Left renal cortex interstitium (tissue), 4 donors: Measurements from ENCODE around the gene KRTAP10-8. TPM values are rescaled to one million over a fixed set of nuclear protein-coding genes. Genes with fewer than 3 reads are reported as not detected.
"Not testable (repeated sequence)": the region's sequence is repeated elsewhere in the genome, so short reads cannot be mapped to it uniquely, and the experiment has no call there.

ENCODE experiments used
- DNase-seq, 4 donors: peaks; one replicate each; pipeline ENCODE4 v3.0.0-alpha.2; 2013; ENCODE audit warnings: low read depth in 4 of 4, low spot score in 2 of 4, missing footprints in 1 of 4
- polyA plus RNA-seq, 4 donors: library from polyadenylated mRNA; unstranded; fragments of 120-200 nt; gene quantifications; one replicate each; pipeline ENCODE4 v1.2.1, GENCODE V29; 2013; ENCODE audit not compliant: insufficient read length in 4 of 4

The KRTAP10-8 gene
- polyA plus RNA-seq, 4 donors: not detected

DNA sequence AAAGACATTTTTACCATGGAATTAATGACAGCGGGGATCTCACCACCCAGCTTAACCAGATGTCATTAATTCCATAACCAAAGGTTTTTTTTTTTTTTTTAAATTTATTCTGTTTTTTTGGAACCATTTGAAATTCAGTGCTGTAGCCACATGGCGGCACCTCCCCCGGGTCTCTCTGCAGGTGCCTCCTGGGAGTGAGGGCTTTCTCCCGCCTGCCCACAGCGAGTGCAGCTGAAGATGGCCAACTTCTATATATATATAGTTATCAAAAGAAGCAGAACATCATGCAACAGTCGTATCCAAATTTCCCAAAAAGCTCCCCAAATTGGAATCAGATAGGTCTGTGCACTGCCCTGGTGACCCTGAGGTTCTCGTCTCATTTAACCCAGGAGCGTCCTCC is 3.6 kb downstream of the KRTAP10-8 start:
- no peak for DNase-seq

DNA sequence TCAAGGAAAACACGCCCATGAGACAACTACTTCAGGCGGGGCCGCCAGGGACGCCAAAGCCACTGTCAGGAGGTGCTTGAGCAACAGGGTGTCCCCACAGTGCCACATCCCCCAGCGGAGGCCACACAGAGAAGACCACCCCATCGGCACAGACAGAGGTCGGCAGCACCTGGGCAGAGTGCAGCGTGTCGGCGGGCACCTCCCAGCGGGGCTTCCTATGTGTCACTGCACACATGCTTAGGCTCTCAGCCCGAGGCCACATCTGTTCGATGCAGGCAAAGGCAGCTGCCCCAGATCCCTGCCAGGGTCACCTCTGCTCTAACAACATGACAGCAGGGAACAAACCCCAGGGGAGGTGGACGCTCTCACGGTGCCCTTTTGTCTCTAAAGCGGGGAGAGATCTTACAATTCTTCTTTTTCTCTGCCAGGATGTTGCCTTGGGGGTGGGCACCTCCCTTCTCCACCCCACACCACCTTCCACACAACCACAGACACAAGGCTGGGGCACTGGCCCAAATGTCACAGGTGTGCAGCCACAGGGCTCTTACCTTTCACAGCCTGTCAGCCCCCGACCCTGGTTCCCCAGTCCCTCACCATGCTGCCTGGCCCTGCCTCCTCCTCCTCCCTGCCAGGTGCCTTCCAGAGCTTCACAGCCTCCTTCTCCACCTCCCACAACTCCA is 4.2 kb downstream of the KRTAP10-8 start:
- DNase-seq: no peak

DNA sequence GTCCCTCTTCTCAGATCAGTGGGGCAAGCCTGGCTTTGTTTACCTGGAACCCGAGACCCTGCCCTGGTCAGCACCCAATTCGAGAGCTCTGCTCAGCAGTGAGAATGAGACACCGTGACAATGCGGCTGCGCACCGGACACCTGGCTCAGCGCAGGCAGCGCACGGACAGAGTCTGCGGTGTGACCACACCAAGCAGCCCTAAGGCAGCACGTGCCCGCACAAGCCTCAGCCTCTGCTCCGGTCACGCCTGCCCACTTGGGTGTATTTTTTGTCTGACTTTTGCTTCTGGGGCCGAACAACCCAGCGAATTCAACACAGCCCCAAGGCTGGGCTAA is 4.7 kb downstream of the KRTAP10-8 start:
- DNase-seq: no peak

DNA sequence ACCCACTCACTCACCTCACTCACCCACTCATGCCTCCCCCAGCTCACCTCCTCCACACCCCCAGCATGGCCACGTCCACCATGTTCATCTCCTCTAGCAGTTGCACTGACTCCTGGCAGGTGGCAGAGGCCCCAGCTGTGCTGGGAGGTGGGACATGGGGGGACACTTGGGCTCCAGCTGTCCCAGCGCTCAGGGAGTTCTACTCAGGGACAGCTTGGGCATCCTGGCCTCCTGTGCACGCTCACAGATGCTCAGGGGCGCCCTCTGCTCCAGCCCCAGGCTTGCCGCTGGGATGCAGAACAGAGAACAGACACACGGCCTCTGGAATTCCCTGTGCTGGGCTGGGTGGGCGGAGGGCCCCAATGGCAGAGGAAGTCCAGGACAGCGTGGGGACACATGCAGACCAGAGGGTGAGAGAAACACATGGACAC is 5.2 kb downstream of the KRTAP10-8 start:
- no peak for DNase-seq

DNA sequence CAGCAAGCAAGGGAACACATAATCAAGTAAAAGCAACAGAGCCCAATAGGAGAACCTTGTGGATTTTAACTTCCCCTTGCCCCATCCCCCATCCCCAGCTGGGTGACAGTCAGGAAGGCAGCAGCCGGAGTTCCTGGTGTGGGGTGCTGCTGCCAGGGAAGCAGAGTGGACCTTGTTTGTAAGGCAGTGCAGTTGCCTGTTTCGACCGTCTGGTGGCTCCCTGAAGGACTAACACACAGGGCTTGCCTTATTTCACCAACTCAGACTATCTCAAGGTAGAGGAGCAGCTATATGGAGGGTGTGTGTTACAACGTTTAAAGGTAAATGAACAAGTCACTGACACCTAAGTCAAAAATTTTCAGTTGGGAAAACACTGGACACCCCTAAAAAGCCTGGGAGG is 6.6 kb downstream of the KRTAP10-8 start:
- DNase-seq: no peak

DNA sequence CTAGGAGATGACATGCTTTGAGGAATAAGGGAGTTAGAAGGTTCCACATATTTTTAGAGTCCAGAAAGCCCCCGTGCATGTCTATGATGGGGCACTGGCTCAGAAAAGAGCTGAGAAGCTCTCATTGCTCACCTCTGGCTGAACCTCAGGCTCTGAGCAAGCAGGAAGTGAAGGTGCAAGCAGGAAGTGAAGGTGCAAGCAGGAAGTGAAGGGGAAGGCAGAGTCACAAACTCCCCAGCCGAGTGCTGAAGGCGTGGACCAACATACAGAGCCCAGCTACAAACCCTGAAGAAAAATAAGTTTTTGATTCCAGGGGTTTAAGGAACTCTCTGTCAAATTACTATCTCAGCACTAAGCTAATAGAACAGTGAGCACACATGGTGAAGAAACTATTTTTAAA is 7.0 kb downstream of the KRTAP10-8 start:
- no peak for DNase-seq

DNA sequence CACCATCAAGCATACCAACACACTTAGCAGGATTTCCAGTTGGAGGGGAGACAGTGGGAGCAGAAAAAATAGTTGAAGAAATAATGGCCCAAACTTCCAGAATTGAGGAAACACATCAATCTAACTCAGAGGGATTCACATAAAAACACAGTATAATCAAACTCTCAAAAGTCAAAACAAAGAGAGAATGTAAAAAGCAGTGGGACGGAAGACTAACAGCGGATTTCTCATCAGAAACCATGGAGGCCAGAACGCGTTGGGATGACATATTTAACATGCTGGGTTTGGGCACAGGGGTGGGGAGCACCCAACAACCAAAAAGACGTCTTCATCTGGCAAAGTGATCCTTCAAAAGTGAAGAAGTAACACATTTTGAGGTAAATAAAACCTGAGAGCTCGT is 8.0 kb downstream of the KRTAP10-8 start:
- DNase-seq: no peak

DNA sequence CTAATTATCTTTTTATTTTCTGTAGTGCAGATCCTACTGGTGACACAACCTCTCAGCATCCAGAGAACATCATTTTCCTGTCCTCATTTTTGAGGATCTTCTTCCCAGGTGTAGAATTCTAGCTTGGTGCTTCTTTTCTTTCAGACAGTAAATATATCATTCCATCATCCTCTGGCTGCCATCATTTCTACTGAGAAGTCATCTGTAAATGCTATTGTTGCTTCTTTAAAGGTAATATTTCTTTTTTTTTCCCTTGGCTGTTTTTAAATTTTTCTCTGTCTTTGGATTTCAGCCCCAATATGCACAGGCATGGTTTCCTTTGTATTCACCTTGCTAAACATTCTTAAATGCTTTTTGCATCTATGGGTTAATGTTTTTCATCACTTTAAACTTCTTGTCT is 11.7 kb downstream of the KRTAP10-8 start:
- no peak for DNase-seq

DNA sequence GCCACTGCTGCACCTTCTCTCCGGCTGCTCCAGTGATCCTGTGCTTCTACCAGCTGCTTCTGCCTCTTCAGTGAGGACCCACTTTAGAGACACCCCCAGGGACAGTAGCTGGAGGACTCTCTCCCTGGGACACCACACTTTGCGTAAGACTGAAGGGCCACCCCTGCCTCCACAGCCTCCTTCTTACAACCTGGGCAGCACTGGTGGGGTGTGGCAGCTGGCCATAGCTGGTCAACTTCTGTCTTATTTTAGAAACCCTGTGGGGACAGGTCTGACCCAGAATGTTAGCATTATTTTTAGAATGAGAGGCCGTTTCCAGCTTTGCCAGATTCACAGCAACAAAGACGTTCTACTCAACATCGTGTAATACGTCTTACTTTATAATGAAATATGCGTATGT is 13.9 kb downstream of the KRTAP10-8 start:
- no peak for DNase-seq

DNA sequence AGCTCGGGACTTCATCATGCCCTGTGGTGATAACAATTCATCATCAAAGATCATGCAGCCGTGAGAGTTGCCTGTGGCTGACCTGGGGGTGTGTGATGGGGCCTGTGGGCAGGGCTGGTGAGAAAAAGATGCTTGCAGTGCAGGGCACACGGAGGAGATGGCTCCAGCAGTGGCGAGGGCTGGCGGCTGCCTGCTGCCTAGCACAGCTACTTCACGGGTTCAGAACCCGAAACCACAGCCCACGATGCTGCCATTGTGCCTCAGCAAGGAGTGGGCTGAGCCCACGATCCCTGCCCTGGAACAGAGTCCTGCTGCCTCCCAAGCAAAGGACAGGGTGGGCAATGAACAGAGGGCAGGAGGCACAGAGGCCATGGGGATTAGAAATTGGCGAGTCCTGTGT is 14.4 kb downstream of the KRTAP10-8 start:
- no peak for DNase-seq

DNA sequence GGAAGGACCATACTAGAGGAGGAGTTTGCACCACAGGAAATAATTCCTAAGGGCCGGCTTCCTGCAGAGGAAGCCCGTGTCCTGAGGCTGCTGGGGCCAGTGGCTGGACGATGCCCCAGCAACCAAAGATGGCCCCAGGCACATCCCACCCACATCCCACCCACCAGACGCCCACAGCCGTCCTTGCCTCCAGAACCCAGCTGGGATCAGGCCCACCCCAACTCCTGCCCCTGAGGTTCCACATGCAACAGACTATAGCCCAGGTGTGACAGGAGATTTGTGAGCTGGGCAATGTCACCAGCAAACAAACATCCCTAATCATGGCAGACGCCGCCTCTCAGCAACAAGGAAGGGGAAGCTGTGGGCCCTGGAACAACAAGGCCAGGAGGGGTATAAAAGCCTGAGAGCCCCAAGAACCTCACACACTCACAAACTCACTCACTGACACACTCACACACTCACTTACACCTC is 14.8 kb downstream of the KRTAP10-8 start, which contains the start of gene KRTAP10-9:
Gene KRTAP10-9, plus strand, starts transcription at position 421 of the 471 bp plus-strand sequence. CDS start 79 bp downstream, outside the sequence.
- DNase-seq: no peak

DNA sequence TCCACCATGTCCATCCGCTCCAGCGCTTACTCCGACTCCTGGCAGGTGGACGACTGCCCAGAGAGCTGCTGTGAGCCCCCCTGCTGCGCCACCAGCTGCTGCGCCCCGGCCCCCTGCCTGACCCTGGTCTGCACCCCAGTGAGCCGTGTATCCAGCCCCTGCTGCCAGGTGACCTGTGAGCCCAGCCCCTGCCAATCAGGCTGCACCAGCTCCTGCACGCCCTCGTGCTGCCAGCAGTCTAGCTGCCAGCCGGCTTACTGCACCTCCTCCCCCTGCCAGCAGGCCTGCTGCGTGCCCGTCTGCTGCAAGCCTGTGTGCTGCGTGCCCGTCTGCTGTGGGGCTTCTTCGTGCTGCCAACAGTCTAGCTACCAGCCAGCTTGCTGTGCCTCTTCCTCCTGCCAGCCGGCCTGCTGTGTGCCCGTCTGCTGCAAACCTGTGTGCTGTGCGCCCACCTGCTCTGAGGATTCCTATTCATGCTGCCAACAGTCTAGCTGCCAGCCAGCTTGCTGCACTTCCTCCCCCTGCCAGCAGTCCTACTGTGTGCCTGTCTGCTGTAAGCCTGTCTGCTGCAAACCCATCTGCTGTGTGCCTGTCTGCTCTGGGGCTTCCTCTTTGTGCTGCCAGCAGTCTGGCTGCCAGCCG is 15.4 kb downstream of the KRTAP10-8 start:
- DNase-seq: not testable (repeated sequence)

DNA sequence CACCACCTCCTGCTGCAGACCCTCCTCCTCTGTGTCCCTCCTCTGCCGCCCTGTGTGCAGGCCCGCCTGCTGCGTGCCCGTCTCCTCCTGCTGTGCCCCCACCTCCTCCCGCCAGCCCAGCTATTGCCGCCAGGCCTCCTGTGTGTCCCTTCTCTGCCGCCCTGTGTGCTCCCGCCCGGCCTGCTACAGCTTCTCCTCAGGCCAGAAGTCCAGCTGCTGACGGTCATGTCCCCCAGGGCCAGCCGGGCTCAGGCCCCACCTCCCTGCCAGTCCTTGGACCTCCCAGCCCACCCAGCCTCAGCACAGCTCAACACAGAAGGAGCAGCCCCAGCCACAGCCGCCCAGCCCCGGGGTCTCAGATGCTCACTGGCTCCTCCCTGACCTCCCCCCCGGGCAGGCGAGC is 16.0 kb downstream of the KRTAP10-8 start:
- DNase-seq: not testable (repeated sequence)

DNA sequence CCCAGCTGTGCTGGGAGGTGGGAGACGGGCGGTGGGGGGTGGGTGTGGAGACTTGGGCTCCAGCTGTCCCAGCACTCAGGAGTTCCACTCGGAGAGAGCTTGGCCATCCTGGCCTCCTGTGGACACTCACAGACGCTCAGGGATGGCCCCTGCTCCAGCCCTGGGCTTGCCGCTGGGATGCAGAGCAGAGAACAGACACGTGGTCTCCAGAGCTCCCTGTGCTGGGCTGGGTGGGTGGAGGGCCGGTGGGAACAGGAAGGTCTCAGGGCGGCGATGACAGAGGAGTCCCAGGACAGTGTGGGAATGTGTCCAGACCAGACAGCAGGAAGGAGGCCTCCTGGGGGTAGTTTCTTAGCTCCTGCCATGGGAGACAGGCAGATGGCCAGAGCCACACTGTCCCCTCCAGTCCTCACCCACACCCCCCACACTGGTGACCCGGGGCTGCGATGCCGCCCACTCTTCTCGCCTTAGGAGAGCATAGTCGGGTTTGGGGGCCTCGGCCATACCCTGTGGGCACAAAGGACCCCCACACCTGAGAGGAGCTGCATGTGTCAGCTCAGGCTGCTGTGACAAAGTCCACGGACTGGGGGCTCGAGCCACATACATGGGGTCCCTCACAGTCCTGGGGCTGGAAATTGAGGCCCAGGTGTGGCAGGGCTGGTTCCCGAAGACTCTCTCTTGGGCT is 17.0 kb downstream of the KRTAP10-8 start:
- DNase-seq: no peak

DNA sequence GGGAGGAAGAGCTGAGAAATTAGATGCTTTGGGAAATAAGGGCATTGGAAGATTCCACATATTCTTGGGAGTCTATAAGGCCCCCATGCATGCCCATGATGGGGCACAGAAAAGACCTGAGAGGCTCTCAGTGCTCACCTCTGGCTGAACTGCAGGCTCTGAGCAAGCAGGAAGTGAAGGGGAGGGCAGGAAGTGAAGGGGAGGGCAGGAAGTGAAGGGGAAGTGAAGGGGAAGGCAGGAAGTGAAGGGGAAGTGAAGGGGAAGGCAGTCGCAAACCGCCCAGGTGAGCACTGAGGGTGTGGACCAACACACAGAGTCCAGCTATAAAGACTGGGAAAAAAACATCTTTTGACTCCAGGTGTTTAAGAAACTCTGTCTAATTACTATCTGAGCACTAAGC is 18.6 kb downstream of the KRTAP10-8 start:
- no peak for DNase-seq

DNA sequence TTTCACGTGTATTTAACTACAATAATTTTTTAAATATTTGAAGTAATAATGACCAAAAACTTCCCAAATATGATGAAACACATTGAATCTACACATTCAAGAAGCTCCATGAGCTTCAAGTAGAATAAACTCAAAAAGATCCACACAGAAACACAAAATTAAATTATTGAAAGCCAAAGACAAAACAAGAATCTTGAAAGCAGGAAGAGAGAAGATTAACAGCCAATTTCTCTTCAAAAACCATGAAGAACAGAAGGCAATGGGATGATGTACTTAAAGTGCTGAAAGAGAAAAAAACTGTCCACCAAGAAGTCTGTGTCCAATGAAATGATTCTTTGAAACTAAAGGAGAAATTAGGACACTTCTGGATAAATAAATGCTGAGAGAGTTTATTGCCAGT is 20.2 kb downstream of the KRTAP10-8 start:
- DNase-seq: no peak

DNA sequence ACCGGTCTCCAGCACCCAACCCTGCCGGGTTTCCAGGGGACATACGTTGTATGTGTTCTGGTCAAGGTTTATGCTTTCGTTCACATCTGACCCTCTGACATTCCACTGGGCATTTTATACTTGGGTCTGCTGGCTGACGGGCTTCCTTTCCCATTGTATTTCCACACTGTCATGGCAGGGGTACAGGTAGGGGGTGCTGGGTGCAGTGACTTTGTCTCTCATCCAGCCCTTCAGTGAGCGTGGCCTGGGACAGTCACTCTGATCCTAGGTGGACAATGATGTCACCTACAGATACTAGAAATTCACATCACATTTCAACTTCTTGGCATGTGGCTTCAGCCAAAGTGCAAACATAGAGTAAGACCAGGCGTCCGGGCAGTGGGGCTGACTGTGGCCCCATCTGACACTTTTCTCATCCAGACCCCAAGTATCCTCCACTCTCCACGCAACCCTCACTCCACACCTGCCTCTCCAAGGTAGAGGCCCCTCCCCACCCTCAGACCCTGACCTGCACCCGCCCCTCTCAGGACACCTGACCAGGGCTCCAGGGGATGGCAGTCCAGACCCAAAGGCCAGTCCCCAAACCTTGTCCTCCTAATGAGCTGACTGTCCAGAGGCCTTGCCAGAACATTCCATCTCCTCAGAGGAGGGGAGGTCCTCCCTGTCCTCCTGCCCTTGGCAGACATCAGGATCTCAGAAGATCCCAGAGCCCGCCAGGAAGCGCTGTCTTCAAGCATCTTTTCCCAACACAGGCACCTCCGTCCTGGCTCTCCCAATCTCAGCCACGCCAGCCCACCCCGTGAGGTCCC is 24.5 kb downstream of the KRTAP10-8 start:
- no peak for DNase-seq

DNA sequence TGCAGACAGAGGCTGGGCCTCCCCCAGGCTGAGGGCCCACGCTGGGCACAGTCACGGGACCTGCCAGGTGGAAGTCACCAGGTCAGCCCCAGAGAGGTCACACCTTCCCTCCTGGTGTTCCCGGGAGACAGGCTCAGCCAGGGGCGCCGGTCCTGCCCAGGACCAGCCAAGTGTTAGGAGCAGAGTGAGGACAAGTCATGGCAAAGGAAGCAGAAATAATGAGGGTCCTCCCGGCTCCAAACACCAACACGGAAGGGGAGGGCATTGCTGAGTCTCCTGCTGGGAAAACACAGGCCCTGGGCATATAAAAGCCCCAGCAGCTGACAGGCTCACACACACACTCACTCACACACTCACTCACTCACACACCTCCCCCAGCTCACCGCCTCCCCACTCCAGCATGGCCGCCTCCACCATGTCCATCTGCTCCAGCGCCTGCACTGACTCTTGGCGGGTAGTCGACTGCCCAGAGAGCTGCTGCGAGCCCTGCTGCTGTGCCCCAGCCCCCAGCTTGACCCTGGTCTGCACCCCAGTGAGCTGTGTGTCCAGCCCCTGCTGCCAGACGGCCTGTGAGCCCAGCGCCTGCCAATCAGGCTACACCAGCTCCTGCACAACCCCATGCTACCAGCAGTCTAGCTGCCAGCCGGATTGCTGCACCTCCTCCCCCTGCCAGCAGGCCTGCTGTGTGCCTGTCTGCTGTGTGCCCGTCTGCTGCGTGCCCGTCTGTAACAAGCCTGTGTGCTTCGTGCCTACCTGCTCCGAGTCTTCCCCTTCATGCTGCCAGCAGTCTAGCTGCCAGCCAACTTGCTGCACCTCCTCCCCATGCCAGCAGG is 25.4 kb downstream of the KRTAP10-8 start, which contains the start of gene KRTAP10-10:
Gene KRTAP10-10, plus strand, starts transcription at position 339 of the 833 bp plus-strand sequence. Its CDS starts 62 bp downstream, at position 401.
- no peak for DNase-seq

DNA sequence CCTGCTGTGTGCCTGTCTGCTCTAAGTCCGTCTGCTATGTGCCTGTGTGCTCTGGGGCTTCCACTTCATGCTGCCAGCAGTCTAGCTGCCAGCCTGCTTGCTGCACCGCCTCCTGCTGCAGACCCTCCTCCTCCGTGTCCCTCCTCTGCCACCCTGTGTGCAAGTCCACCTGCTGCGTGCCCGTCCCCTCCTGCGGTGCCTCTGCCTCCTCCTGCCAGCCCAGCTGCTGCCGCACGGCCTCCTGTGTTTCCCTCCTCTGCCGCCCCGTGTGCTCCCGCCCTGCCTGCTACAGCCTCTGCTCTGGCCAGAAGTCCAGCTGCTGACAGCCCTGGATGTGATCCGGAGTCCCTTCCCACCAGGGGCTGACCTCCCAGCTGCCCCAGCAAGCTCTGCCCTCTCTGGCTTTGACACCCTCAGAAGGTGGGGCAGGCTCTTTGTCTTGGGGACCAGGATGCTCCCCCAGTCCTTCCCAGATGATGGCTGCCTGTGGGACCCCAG is 26.0 kb downstream of the KRTAP10-8 start:
- DNase-seq: not testable (repeated sequence)
